ENCODE data around the gene LYPD5.

Gene LYPD5

GRCh38 chr19:43804432-43804831, 2.2 kb upstream of the LYPD5 start:
- DNase-seq (ENCODE audit: insufficient read length, low spot score) = no peak
- no peak for FAIRE-seq
- TF ChIP-seq, protein P1, sequence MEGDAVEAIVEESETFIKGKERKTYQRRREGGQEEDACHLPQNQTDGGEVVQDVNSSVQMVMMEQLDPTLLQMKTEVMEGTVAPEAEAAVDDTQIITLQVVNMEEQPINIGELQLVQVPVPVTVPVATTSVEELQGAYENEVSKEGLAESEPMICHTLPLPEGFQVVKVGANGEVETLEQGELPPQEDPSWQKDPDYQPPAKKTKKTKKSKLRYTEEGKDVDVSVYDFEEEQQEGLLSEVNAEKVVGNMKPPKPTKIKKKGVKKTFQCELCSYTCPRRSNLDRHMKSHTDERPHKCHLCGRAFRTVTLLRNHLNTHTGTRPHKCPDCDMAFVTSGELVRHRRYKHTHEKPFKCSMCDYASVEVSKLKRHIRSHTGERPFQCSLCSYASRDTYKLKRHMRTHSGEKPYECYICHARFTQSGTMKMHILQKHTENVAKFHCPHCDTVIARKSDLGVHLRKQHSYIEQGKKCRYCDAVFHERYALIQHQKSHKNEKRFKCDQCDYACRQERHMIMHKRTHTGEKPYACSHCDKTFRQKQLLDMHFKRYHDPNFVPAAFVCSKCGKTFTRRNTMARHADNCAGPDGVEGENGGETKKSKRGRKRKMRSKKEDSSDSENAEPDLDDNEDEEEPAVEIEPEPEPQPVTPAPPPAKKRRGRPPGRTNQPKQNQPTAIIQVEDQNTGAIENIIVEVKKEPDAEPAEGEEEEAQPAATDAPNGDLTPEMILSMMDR (IDR thresholded peaks at IDR 0.05; ENCODE audit: insufficient read depth, missing control alignments) = no peak

GRCh38 chr19:43799502-43800142, 2.6 kb downstream of the LYPD5 start:
- TF ChIP-seq, protein P1 (IDR thresholded peaks at IDR 0.05; ENCODE audit: insufficient read depth, missing control alignments) = no peak
- no peak for DNase-seq (ENCODE audit: insufficient read length, low spot score)
- no peak for FAIRE-seq

- DNase-seq (ENCODE audit: insufficient read length, low spot score) (no peak), FAIRE-seq (no peak)
- TF ChIP-seq, protein P1 (IDR thresholded peaks at IDR 0.05; ENCODE audit: insufficient read depth, missing control alignments) = no peak
These were observed 3.5 kb downstream of the LYPD5 start for GRCh38 chr19:43798546-43799409.

GRCh38 chr19:43798026-43798545, 4.2 kb downstream of the LYPD5 start:
- FAIRE-seq = no peak
- no peak for DNase-seq (ENCODE audit: insufficient read length, low spot score)
- TF ChIP-seq, protein P1 (IDR thresholded peaks at IDR 0.05; ENCODE audit: insufficient read depth, missing control alignments) = no peak

DNA sequence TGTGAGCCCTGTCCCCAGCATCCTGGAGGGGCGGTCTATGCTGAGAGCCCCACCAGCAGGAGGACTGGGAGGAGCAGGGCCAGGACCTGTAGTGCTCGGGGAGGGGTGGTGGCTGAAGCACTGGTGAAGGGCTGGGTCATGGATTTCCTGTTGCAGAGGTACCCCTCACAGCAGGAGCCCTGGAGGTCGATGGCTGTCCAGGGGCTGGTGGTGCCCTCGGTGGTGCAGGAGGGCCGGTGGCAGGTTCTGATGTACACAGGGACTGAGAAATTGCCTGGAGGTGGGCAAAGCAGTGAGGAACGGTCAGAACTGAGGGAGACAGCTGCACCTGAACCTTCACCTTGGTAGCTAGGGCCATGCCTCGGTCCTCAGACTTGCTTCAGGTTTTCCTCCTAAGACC, 4.7 kb downstream of the LYPD5 start:
- DNase-seq (ENCODE audit: insufficient read length, low spot score) = no peak
- FAIRE-seq = no peak
- TF ChIP-seq, protein P1 (IDR thresholded peaks at IDR 0.05; ENCODE audit: insufficient read depth, missing control alignments) = no peak

DNA sequence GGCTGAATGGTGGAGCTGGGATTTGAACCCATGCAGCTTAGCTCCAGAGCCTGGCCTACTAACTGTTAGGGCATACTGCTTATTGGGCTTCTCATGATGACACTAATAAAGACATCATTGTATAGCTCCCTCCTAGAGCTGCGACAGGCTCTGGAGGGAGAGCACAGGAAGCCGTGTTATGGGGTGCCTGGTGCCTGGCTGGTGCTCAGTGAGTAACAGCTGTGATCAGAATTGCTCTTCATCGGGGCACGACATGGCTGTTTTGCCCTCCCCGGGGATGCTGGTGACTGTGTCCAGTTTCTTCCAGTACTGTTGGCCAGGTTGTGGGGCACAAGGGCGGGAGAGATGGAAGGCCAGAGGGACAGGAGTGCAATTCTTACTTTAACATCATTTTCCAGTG, 5.1 kb downstream of the LYPD5 start:
- FAIRE-seq (no peak), DNase-seq (ENCODE audit: insufficient read length, low spot score) (no peak)
- TF ChIP-seq, protein P1 (IDR thresholded peaks at IDR 0.05; ENCODE audit: insufficient read depth, missing control alignments) = no peak

All from D721Med (cell line).